Mucosa of rectum (tissue), 2 donors: ENCODE data around the gene CTNNA1.

ENCODE experiments used
- H3K27ac ChIP-seq, 2 donors: one replicate each; pipeline ENCODE4 v1.7.0; 2013; ENCODE audit warnings: inconsistent platforms in 2 of 2, low read depth in 2 of 2, low read length in 2 of 2
- H3K27me3 ChIP-seq, 2 donors: one replicate each; pipeline ENCODE4 v1.7.0; 2013; ENCODE audit warnings: low read length in 2 of 2; ENCODE audit not compliant: control insufficient read depth in 2 of 2, insufficient read depth in 2 of 2
- H3K36me3 ChIP-seq, 2 donors: one replicate each; pipeline ENCODE4 v1.7.0; 2013; ENCODE audit warnings: low read length in 2 of 2; ENCODE audit not compliant: control insufficient read depth in 2 of 2, insufficient read depth in 2 of 2
- H3K4me1 ChIP-seq, 2 donors: one replicate each; pipeline ENCODE4 v1.7.0; 2013; ENCODE audit warnings: low read length in 2 of 2, mild to moderate bottlenecking in 1 of 2; ENCODE audit not compliant: control insufficient read depth in 2 of 2, insufficient read depth in 2 of 2
- H3K4me3 ChIP-seq, 2 donors: one replicate each; pipeline ENCODE4 v1.7.0; 2013; ENCODE audit warnings: low read length in 2 of 2
- H3K9ac ChIP-seq, 2 donors: one replicate each; pipeline ENCODE4 v1.7.0; 2013; ENCODE audit warnings: low read length in 2 of 2, low read depth in 1 of 2, mild to moderate bottlenecking in 1 of 2
- H3K9me3 ChIP-seq, 2 donors: one replicate each; pipeline ENCODE4 v1.7.0; 2013; ENCODE audit warnings: low read length in 2 of 2; ENCODE audit not compliant: control insufficient read depth in 2 of 2
- donor health status: healthy.
- donor health status: Normal muscosa, but diverticular disease.

The CTNNA1 gene

DNA sequence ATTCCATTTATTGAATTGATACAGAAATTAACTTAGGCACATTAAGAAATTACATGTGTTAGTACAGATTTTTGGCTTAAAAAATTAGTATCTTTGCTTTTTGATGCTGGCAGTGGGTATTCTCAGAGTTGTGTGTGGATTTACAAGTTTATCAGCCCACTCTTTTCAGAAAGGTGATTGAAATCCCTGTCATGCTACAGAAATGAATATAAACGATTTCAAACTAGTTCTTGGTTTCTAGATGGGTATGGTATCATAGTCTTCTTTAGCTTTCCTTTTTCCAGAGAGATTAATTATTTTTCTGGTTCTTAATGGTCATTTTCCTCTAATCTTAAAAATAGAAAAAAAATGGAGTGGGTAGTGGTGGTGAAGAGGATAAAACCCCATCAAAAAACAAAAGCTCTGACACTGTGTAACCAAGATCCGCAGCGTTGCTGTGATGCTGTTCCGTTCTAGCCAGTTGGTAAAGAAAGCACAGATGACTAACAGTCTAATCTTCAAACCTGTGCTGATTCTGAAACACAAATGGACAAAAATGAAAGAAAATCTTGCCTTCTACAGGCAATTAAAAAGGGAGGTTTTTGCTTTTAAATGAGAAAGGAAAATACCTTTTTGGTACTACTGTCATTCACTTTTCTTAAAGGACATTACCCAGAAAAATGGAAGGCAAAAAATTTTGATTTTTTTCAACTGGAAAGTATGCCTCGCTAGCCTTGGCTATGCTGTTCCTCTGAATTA, 116.7 kb downstream of the CTNNA1 start:
- no peaks in the 10 kb centered on the region for H3K36me3 ChIP-seq
- H3K4me1 ChIP-seq: no peaks in the 10 kb centered on the region
- no peak overlapping the region for H3K4me3 ChIP-seq
- H3K27me3 ChIP-seq: no peaks in the 10 kb centered on the region
- H3K27ac ChIP-seq: no peak overlapping the region
- H3K9ac ChIP-seq: no peak overlapping the region
- no peaks in the 10 kb centered on the region for H3K9me3 ChIP-seq

DNA sequence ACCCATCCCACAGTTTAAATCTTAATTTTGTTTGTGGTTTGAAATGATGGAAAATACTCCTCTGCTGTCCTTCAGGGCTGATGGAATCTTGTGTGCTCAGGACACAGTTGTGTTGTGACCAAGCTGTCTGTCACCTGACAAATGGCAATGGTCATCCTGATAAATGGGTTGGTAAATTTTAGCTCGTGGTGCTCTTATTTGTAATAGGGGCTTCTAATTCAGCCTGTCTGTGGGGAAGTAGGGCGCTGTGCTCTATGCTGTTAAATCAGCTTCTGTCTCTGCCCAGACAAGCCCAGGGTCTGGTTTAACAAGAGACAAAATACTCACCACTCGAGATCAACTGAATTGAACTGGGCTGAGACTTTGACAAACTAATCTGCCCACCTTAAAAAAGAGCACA, 117.4 kb downstream of the CTNNA1 start:
- Histone ChIP-seq H3K36me3 (no peaks in the 10 kb centered on the region), H3K27ac (no peak overlapping the region), H3K9ac (no peak overlapping the region), H3K9me3 (no peaks in the 10 kb centered on the region), H3K4me1 (no peaks in the 10 kb centered on the region), H3K27me3 (no peaks in the 10 kb centered on the region), H3K4me3 (no peak overlapping the region)

DNA sequence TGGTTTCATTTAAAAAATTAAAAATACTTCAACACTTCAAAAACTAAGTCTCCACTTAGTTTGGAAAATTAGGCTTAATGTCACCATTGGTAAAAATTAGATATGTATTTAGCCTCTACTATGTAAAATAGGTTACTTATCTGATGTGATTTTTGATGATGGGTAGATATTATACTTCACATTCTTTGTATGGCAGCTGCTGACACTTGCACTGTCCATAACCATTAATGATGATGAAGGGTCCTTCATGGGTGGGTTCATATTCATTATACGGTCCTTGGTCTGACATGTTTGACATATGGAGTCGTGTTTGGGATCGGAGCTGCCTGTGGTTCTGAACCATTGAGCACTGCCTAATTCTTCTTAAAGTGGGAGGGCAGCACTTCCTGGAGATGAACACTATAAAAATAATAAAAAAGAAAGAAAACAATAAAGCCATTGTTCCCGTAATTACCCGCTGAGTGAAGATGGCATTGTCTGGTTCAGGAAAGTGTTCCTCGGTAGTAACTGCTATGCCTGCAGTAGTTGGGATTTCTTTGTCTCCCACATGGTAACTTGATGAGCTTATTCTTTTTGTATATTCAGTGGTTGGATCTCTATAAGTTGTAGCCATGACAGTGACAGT, 119.7 kb downstream of the CTNNA1 start:
- Histone ChIP-seq H3K4me1 (no peaks in the 10 kb centered on the region), H3K4me3 (no peak overlapping the region), H3K36me3 (no peaks in the 10 kb centered on the region), H3K9ac (no peak overlapping the region), H3K9me3 (no peaks in the 10 kb centered on the region), H3K27me3 (no peaks in the 10 kb centered on the region), H3K27ac (no peak overlapping the region)

DNA sequence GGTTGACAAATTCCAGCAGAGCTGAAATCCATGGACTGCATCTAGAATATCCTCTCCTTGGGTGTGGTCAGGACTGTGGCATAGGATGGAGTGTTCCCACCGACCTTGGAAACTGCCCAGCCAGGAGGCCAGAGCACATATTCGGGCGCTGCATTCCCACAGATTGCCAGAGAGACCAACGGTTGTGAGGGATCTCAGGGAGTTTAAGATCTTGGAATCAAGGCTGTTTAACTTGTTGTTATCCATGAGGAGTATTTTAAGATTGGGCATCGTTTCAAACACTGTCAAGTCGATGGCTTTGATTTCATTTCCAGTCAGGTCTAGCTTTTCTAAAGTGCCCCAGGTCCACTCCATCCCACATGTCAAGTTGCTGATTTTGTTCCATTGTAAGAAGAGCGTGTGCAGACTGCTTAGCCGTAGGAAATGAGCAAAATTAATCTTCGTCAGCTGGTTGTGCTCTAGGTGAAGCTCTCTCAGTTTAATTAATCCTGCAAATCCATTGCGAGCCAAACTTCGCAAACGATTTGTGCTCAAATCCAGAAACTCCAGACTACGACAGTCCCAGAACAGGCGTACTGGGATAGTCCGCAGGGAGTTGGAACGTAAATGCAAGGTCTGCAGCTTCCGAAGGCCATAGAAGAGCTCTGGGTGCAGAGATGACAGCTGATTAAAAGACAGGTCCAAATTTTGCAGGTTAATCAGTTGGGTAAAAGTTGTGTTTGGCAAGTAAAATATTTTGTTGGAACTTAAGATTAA, 120.4 kb downstream of the CTNNA1 start:
- no peak overlapping the region for H3K27ac ChIP-seq
- no peaks in the 10 kb centered on the region for H3K27me3 ChIP-seq
- H3K9ac ChIP-seq: no peak overlapping the region
- no peak overlapping the region for H3K4me3 ChIP-seq
- no peaks in the 10 kb centered on the region for H3K9me3 ChIP-seq
- no peaks in the 10 kb centered on the region for H3K36me3 ChIP-seq
- H3K4me1 ChIP-seq: no peaks in the 10 kb centered on the region

DNA sequence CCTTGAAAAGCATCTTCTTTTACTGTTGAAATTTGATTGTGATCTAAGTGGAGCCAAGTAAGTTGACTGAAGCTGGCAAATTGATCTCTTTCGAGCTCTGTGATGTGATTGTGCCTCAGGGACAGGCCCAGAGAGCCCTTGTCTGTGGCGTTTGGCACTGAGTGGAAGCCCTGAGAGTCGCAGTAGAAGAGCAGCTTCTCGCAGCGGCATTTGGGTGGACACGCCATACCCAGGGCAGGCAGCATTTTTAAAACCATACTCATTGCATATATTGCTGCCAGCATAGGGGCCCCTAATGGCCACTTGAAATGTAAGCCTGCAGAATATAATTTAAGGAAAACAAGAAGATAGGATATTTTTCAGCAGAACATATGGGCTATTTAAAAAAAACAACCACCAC, 121.0 kb downstream of the CTNNA1 start:
- H3K4me3 ChIP-seq: no peak overlapping the region
- no peak overlapping the region for H3K27ac ChIP-seq
- H3K27me3 ChIP-seq: no peaks in the 10 kb centered on the region
- H3K9me3 ChIP-seq: no peaks in the 10 kb centered on the region
- H3K36me3 ChIP-seq: no peaks in the 10 kb centered on the region
- no peak overlapping the region for H3K9ac ChIP-seq
- H3K4me1 ChIP-seq: no peaks in the 10 kb centered on the region

DNA sequence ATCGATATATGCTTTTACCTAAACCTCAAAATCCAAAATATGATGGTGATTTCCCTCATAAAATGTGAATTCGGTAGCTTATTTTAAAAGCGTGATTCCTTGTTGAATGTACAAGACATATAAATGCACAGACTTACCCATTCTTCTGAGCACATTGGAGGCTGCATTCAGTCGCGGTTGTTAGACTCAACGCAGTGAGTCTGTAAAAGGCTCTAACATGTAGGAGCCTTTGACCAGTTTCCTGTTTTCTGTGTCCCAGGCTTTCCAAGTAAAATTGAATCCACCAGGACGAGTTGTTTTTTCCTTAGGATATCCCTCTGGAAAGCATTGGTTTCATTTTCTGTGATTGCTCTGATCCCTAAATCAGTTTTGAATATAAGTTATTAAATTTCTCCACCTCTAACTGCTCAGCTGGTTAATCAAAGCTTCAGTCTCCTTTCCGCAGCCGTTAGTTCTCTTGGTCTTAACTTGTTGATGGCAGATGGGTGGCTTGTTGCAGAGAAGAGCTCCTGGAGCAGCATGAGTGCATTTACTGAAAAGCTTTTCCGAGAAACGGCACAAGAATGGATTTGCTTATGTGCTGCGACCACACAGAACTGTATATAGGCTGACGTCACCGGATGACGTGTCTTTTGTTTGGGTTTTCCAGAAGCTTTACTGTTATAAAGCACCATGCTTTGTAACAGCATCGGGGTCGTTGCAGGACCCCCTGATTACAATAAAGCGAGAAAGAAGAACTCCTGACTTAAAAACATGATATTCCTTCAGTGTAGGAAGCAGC, 121.7 kb downstream of the CTNNA1 start, which contains the start of gene LRRTM2:
Gene LRRTM2 (minus strand): TSS at position 565 of the 781 bp plus-strand sequence. CDS start 424 bp downstream, at position 141.
- Histone ChIP-seq H3K9me3 (no peaks in the 10 kb centered on the region), H3K4me1 (no peaks in the 10 kb centered on the region), H3K27ac (no peak within 1 kb of the TSS), H3K36me3 (no peaks in the 10 kb centered on the region), H3K9ac (no peak within 1 kb of the TSS), H3K27me3 (no peaks in the 10 kb centered on the region), H3K4me3 (peak within 1 kb of the TSS in 1 of 2 donors; percentile 23)

DNA sequence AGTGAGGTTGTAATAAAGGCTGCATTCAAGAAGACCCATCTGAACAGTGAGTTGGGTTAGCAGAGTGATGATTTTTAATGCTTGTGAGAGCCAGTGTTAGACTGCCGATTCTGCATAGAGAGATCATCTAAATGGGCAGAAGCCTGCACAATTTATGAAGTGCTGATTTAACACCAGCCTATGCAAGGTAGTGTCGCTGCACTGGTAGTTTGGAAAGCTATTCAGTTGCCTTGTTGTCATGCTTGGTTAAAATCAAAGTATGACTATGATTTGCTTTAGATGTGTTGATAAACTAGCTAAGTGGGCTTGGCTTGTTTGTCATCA, 122.3 kb downstream of the CTNNA1 start:
- H3K9me3 ChIP-seq: no peaks in the 10 kb centered on the region
- H3K9ac ChIP-seq: no peak overlapping the region
- no peaks in the 10 kb centered on the region for H3K27me3 ChIP-seq
- no peaks in the 10 kb centered on the region for H3K4me1 ChIP-seq
- H3K27ac ChIP-seq: no peak overlapping the region
- H3K4me3 ChIP-seq: peak overlapping the region in 1 of 2 donors; percentile 23
- H3K36me3 ChIP-seq: no peaks in the 10 kb centered on the region

DNA sequence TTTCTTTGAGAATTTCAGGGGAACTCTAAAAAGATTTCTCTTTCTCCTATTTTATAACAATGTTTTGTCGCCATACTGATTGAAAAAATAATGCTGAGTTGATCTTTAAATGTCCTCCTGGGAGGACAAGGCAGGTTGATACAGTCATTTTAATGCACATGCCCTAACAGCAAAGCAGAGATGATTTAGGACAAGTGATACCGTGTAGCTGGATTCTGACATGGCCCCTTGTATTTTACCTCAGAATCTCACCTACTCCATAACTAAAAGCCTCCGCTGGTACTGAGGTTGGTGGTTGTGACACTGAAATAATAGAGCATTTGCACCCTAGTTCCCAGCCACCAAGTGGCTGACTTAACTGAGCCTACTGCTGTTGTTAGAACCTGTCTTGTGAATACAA, 122.7 kb downstream of the CTNNA1 start:
- Histone ChIP-seq H3K4me3 (no peak overlapping the region), H3K4me1 (no peaks in the 10 kb centered on the region), H3K27me3 (no peaks in the 10 kb centered on the region), H3K36me3 (no peaks in the 10 kb centered on the region), H3K27ac (no peak overlapping the region), H3K9me3 (no peaks in the 10 kb centered on the region), H3K9ac (no peak overlapping the region)

DNA sequence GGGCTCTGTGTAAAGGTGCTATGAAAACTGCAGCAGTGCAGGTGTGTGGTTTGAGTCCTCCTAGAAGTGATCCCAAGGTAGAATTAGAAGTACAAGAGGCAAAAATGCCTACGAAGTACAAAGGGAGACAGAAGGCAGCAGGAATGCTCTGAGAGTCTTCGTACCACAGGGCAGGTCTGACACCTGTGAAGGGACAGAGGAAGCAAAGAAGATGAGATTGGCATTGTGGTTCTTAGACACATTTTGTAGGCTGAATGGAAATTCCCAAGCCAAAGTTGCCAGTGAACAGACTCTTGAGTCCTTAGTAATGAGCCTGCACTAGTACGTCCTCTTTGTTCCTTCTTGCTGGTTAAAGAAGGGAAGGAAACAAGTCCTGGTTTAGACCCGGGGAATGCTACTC, 123.6 kb downstream of the CTNNA1 start:
- H3K4me1 ChIP-seq: no peaks in the 10 kb centered on the region
- no peaks in the 10 kb centered on the region for H3K36me3 ChIP-seq
- H3K27me3 ChIP-seq: no peaks in the 10 kb centered on the region
- H3K9me3 ChIP-seq: no peaks in the 10 kb centered on the region
- H3K9ac ChIP-seq: no peak overlapping the region
- H3K4me3 ChIP-seq: no peak overlapping the region
- no peak overlapping the region for H3K27ac ChIP-seq
